ENCODE data around the gene NCL.
"Not testable (repeated sequence)": the region's sequence is repeated elsewhere in the genome, so short reads cannot be mapped to it uniquely, and the experiment has no call there.

NCL gene

GRCh38 chr2:231418820-231419640 lies 45.3 kb downstream of the NCL start:
- Histone ChIP-seq H3K4me1 (ENCODE audit: insufficient read depth, low read length) (no peaks in the 10 kb centered on the region), H2AFZ (ENCODE audit: low read depth, low read length) (no peak overlapping the region), H3K27me3 (ENCODE audit: insufficient read depth, low read length) (no peaks in the 10 kb centered on the region), H3K4me3 (ENCODE audit: low read length) (no peak overlapping the region), H3K36me3 (ENCODE audit: insufficient read depth, low read length) (no peaks in the 10 kb centered on the region), H3K9me3 (ENCODE audit: low read length) (no peaks in the 10 kb centered on the region)

GRCh38 chr2:231415029-231415428 lies 49.3 kb downstream of the NCL start:
- Histone ChIP-seq H2AFZ (ENCODE audit: low read depth, low read length) (no peak overlapping the region), H3K9me3 (ENCODE audit: low read length) (peaks cover 2% of the 10 kb centered on the region), H3K4me1 (ENCODE audit: insufficient read depth, low read length) (peaks cover 8% of the 10 kb centered on the region), H3K27me3 (ENCODE audit: insufficient read depth, low read length) (no peaks in the 10 kb centered on the region), H3K36me3 (ENCODE audit: insufficient read depth, low read length) (no peaks in the 10 kb centered on the region), H3K4me3 (ENCODE audit: low read length) (no peak overlapping the region)

GRCh38 chr2:231413921-231414476 lies 50.3 kb downstream of the NCL start:
- Histone ChIP-seq H3K27me3 (ENCODE audit: insufficient read depth, low read length) (no peaks in the 10 kb centered on the region), H3K36me3 (ENCODE audit: insufficient read depth, low read length) (no peaks in the 10 kb centered on the region), H3K4me1 (ENCODE audit: insufficient read depth, low read length) (peaks cover 8% of the 10 kb centered on the region), H3K9me3 (ENCODE audit: low read length) (peaks cover 2% of the 10 kb centered on the region), H3K4me3 (ENCODE audit: low read length) (no peak overlapping the region), H2AFZ (ENCODE audit: low read depth, low read length) (no peak overlapping the region)

- Histone ChIP-seq H3K27me3 (ENCODE audit: insufficient read depth, low read length) (no peaks in the 10 kb centered on the region), H3K4me1 (ENCODE audit: insufficient read depth, low read length) (peaks cover 8% of the 10 kb centered on the region), H3K9me3 (ENCODE audit: low read length) (peaks cover 2% of the 10 kb centered on the region), H3K4me3 (ENCODE audit: low read length) (no peak overlapping the region), H2AFZ (ENCODE audit: low read depth, low read length) (no peak overlapping the region), H3K36me3 (ENCODE audit: insufficient read depth, low read length) (no peaks in the 10 kb centered on the region)
Measured at GRCh38 chr2:231413456-231413855, 50.8 kb downstream of the NCL start.

- peak overlapping the region; percentile 48 for H3K4me3 ChIP-seq (ENCODE audit: low read length)
- peaks cover 8% of the 10 kb centered on the region for H3K4me1 ChIP-seq (ENCODE audit: insufficient read depth, low read length)
- no peaks in the 10 kb centered on the region for H3K36me3 ChIP-seq (ENCODE audit: insufficient read depth, low read length)
- peaks cover 2% of the 10 kb centered on the region for H3K9me3 ChIP-seq (ENCODE audit: low read length)
- no peaks in the 10 kb centered on the region for H3K27me3 ChIP-seq (ENCODE audit: insufficient read depth, low read length)
- peak overlapping the region; percentile 94 for H2AFZ ChIP-seq (ENCODE audit: low read depth, low read length)
Measured at GRCh38 chr2:231412618-231412963, 51.7 kb downstream of the NCL start.

GRCh38 chr2:231411831-231412617 lies 52.3 kb downstream of the NCL start:
- Histone ChIP-seq H3K36me3 (ENCODE audit: insufficient read depth, low read length) (no peaks in the 10 kb centered on the region), H2AFZ (ENCODE audit: low read depth, low read length) (peak overlapping the region; percentile 94), H3K4me1 (ENCODE audit: insufficient read depth, low read length) (peaks cover 8% of the 10 kb centered on the region), H3K4me3 (ENCODE audit: low read length) (peak overlapping the region; percentile 50), H3K27me3 (ENCODE audit: insufficient read depth, low read length) (no peaks in the 10 kb centered on the region), H3K9me3 (ENCODE audit: low read length) (peaks cover 2% of the 10 kb centered on the region)

- H3K27me3 ChIP-seq (ENCODE audit: insufficient read depth, low read length), result no peaks in the 10 kb centered on the region
- H2AFZ ChIP-seq (ENCODE audit: low read depth, low read length), result no peak overlapping the region
- H3K36me3 ChIP-seq (ENCODE audit: insufficient read depth, low read length), result no peaks in the 10 kb centered on the region
- H3K9me3 ChIP-seq (ENCODE audit: low read length), result peaks cover 2% of the 10 kb centered on the region
- H3K4me1 ChIP-seq (ENCODE audit: insufficient read depth, low read length), result peaks cover 8% of the 10 kb centered on the region
- H3K4me3 ChIP-seq (ENCODE audit: low read length), result no peak overlapping the region
Measured at GRCh38 chr2:231411237-231411636, 53.0 kb downstream of the NCL start.

- peaks cover 2% of the 10 kb centered on the region for H3K9me3 ChIP-seq (ENCODE audit: low read length)
- H3K27me3 ChIP-seq (ENCODE audit: insufficient read depth, low read length), result no peaks in the 10 kb centered on the region
- peaks cover 8% of the 10 kb centered on the region for H3K4me1 ChIP-seq (ENCODE audit: insufficient read depth, low read length)
- no peaks in the 10 kb centered on the region for H3K36me3 ChIP-seq (ENCODE audit: insufficient read depth, low read length)
- H3K4me3 ChIP-seq (ENCODE audit: low read length), result no peak overlapping the region
- no peak overlapping the region for H2AFZ ChIP-seq (ENCODE audit: low read depth, low read length)
Measured at GRCh38 chr2:231410293-231411004, 53.8 kb downstream of the NCL start.

GRCh38 chr2:231409776-231410175 lies 54.5 kb downstream of the NCL start:
- Histone ChIP-seq H3K36me3 (ENCODE audit: insufficient read depth, low read length) (no peaks in the 10 kb centered on the region), H3K4me1 (ENCODE audit: insufficient read depth, low read length) (peaks cover 8% of the 10 kb centered on the region), H2AFZ (ENCODE audit: low read depth, low read length) (no peak overlapping the region), H3K4me3 (ENCODE audit: low read length) (no peak overlapping the region), H3K27me3 (ENCODE audit: insufficient read depth, low read length) (no peaks in the 10 kb centered on the region), H3K9me3 (ENCODE audit: low read length) (peaks cover 2% of the 10 kb centered on the region)

GRCh38 chr2:231408304-231408703 lies 56.0 kb downstream of the NCL start:
- not testable (repeated sequence) for H3K27me3 ChIP-seq (ENCODE audit: insufficient read depth, low read length); H3K4me1 ChIP-seq (ENCODE audit: insufficient read depth, low read length); H2AFZ ChIP-seq (ENCODE audit: low read depth, low read length); H3K4me3 ChIP-seq (ENCODE audit: low read length); H3K36me3 ChIP-seq (ENCODE audit: insufficient read depth, low read length); H3K9me3 ChIP-seq (ENCODE audit: low read length)

GRCh38 chr2:231407686-231408085 lies 56.6 kb downstream of the NCL start:
- not testable (repeated sequence) for H2AFZ ChIP-seq (ENCODE audit: low read depth, low read length); H3K9me3 ChIP-seq (ENCODE audit: low read length); H3K36me3 ChIP-seq (ENCODE audit: insufficient read depth, low read length); H3K4me1 ChIP-seq (ENCODE audit: insufficient read depth, low read length); H3K4me3 ChIP-seq (ENCODE audit: low read length); H3K27me3 ChIP-seq (ENCODE audit: insufficient read depth, low read length)

- H3K9me3 ChIP-seq (ENCODE audit: low read length); H3K27me3 ChIP-seq (ENCODE audit: insufficient read depth, low read length); H2AFZ ChIP-seq (ENCODE audit: low read depth, low read length); H3K36me3 ChIP-seq (ENCODE audit: insufficient read depth, low read length); H3K4me3 ChIP-seq (ENCODE audit: low read length); H3K4me1 ChIP-seq (ENCODE audit: insufficient read depth, low read length): not testable (repeated sequence)
Measured at GRCh38 chr2:231405601-231406367, 58.5 kb downstream of the NCL start.
